Endothelial cell (in vitro differentiated cells): ENCODE measurements around the gene ADORA1. TPM values are rescaled to one million over a fixed set of nuclear protein-coding genes. Genes with fewer than 3 reads are reported as not detected.

ENCODE experiments used
- DNase-seq: peaks from one replicate; pipeline ENCODE4 v3.0.0; 2021; ENCODE audit warnings: low spot score
- H3K27ac Mint-ChIP-seq: one replicate; pipeline ENCODE4 v1.8.0; 2021; ENCODE audit warnings: mixed read lengths, inconsistent platforms; ENCODE audit not compliant: unreplicated experiment
- H3K27me3 Mint-ChIP-seq: one replicate; pipeline ENCODE4 v1.8.0; 2021; ENCODE audit warnings: mild to moderate bottlenecking, moderate library complexity, mixed read lengths, inconsistent platforms; ENCODE audit not compliant: unreplicated experiment
- H3K36me3 Mint-ChIP-seq: one replicate; pipeline ENCODE4 v1.8.0; 2021; ENCODE audit warnings: mild to moderate bottlenecking, low read depth, mixed read lengths, inconsistent platforms; ENCODE audit not compliant: unreplicated experiment
- H3K4me1 Mint-ChIP-seq: one replicate; pipeline ENCODE4 v1.8.0; 2021; ENCODE audit warnings: mild to moderate bottlenecking, mixed read lengths, inconsistent platforms; ENCODE audit not compliant: unreplicated experiment
- H3K4me3 Mint-ChIP-seq: one replicate; pipeline ENCODE4 v1.8.0; 2021; ENCODE audit warnings: mild to moderate bottlenecking, mixed read lengths, inconsistent platforms; ENCODE audit not compliant: unreplicated experiment
- H3K9me3 Mint-ChIP-seq: one replicate; pipeline ENCODE4 v1.8.0; 2021; ENCODE audit warnings: mixed read lengths, inconsistent platforms; ENCODE audit not compliant: unreplicated experiment
- CTCF ChIP-seq: fragments of 200-600 bp; sonication (generic); IDR thresholded peaks from one replicate; pipeline ENCODE4 v1.5.0; 2021; ENCODE audit warnings: antibody characterized with exemption; ENCODE audit not compliant: unreplicated experiment
- total RNA-seq: library from RNA; stranded (reverse); fragmentation: NEBNext Ultra II Directional; extraction: Animal tissue kit (Norgen Biotek cat#: 25700); gene quantifications from one replicate; pipeline ENCODE4 v1.2.1, GENCODE V29; 2021; ENCODE audit not compliant: unreplicated experiment

ADORA1 gene
- total RNA-seq, 1 donor from 2014 or later = 16.3 TPM

DNA sequence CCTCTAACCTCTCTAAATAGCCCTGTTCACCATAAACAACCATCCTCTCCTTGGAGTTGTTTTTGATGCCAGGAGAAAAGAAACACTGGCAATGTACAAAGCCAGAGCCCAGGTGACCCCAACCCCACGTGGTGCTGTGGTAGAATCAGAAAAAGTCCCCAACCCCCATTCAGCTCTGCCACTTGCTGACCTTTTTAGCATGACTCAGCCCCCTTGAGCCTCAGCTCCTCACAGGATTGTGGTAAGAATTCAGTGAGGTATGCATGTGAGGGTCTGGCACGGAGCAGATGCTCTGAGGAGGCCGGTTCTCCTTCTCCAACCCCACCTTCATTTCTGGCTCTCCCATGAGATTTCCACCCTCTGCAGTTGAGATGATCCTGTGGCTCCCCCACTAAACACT lies 70.1 kb downstream of the ADORA1 start:
- Mint-ChIP-seq H3K27ac (no peak overlapping the region), H3K27me3 (peaks cover 2% of the 10 kb centered on the region), H3K4me3 (no peak overlapping the region), H3K9me3 (no peaks in the 10 kb centered on the region), H3K4me1 (peaks cover 3% of the 10 kb centered on the region), H3K36me3 (peaks cover 7% of the 10 kb centered on the region)
- TF ChIP-seq CTCF = no peak
- DNase-seq = no peak

GRCh38 chr1:203199002-203199401 lies 71.5 kb downstream of the ADORA1 start:
- H3K4me3 Mint-ChIP-seq = no peak overlapping the region
- no peak overlapping the region for H3K27ac Mint-ChIP-seq
- peaks cover 5% of the 10 kb centered on the region for H3K4me1 Mint-ChIP-seq
- H3K36me3 Mint-ChIP-seq = peaks cover 7% of the 10 kb centered on the region
- DNase-seq = no peak
- H3K27me3 Mint-ChIP-seq = peaks cover 2% of the 10 kb centered on the region
- no peaks in the 10 kb centered on the region for H3K9me3 Mint-ChIP-seq
- TF ChIP-seq CTCF = no peak

- H3K4me1 Mint-ChIP-seq = peaks cover 5% of the 10 kb centered on the region
- peaks cover 7% of the 10 kb centered on the region for H3K36me3 Mint-ChIP-seq
- H3K27ac Mint-ChIP-seq = no peak overlapping the region
- H3K4me3 Mint-ChIP-seq = no peak overlapping the region
- no peak for DNase-seq
- peaks cover 2% of the 10 kb centered on the region for H3K27me3 Mint-ChIP-seq
- H3K9me3 Mint-ChIP-seq = no peaks in the 10 kb centered on the region
- no peak for TF ChIP-seq CTCF
Observed at GRCh38 chr1:203199481-203199815, 71.9 kb downstream of the ADORA1 start.

DNA sequence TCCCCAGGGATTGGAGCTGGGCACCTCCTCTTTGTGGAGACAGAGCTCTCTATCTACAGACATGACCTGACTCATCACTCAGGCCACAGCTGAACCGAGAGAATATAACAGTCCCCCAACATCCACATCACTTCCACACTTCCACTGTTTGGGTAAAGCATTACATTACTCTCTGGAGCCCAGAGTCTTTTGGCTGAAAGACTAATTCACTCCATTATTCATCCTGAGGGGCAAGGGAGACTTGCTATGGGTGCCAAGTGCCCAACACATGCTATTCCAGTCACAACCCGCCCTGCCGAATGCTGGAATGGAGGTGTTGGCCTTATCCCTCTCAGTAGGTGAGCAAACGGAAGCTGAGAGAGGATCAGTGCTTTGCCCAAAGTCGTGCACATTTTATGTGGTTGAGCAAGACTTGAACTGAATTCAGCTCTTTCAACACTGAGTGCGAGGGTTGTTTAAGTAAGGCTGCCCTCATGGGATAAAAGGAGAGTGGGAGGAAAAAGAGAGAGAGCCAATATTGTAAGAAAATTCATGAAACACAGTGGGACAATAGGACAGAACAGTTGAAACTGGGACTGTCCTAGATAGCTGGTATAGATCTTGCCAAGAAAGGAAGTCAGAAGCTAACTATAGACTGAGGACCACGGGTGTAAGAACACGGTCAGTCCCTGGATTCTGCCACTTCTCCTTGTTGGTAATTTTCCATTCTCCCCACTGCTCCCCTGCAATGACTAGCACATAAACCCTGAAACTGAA lies 72.5 kb downstream of the ADORA1 start:
- Mint-ChIP-seq H3K27ac (no peak overlapping the region), H3K27me3 (peaks cover 2% of the 10 kb centered on the region), H3K9me3 (no peaks in the 10 kb centered on the region), H3K4me3 (no peak overlapping the region), H3K36me3 (peaks cover 7% of the 10 kb centered on the region), H3K4me1 (peaks cover 5% of the 10 kb centered on the region)
- DNase-seq = no peak
- TF ChIP-seq CTCF = no peak

DNA sequence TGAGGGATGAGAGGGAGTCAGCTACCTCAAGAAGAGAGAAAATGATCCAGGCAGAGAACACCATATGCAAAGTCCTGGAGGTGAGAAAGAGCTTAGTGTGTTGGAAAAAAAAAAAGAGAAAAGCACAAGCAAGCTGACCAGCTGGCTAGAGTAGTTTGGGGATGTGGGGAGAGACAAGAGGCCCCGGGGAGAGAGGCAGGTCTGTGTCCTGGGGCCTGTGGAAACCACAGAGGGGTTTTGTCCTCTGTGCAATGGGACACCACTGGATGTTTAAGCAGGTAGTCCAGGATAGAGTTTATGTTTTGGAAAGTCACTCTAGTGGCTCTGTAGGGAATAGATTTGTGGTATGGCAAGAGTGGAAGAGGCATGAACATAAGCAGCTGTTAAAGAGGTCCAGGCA lies 73.4 kb downstream of the ADORA1 start:
- Mint-ChIP-seq H3K4me3 (no peak overlapping the region), H3K9me3 (no peaks in the 10 kb centered on the region), H3K36me3 (peaks cover 7% of the 10 kb centered on the region), H3K27me3 (peaks cover 2% of the 10 kb centered on the region), H3K27ac (no peak overlapping the region), H3K4me1 (peaks cover 5% of the 10 kb centered on the region)
- TF ChIP-seq CTCF = no peak
- DNase-seq = no peak
